Stimulated activated CD8-positive, alpha-beta memory T cell treated with anti-CD3 and anti-CD28 coated beads, Interleukin-4, amount 100 ng/mL, for 4 hours (primary cell): ENCODE measurements around the gene SGMS1.
"Not testable (repeated sequence)": the region's sequence is repeated elsewhere in the genome, so short reads cannot be mapped to it uniquely, and the experiment has no call there.

Experiments used
- DNase-seq, 2 donors: peaks; one replicate each; pipeline ENCODE4 v3.0.0-alpha.2; 2020; ENCODE audit warnings: low read depth in 2 of 2, low spot score in 1 of 2

The SGMS1 gene

DNA sequence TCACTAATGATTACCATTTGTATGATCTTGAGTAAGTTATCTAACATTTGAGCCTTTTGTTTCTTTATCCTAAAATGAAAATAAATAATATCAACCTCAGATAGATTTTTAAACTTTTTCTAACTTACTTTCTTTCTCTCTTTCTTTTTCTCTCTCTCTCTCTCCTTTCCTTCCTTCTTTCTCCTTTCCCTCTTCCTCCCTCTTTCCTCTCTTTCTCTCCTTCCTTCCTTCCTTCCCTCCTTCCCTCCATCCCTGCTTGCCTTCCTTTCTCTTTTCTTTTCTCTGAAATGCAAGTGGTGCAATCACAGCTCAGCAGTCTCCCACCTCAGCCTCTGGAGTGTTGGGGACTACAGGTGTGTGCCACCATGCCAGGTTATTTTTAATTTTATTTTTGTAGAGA, 239.5 kb downstream of the SGMS1 start:
- no peak for DNase-seq

DNA sequence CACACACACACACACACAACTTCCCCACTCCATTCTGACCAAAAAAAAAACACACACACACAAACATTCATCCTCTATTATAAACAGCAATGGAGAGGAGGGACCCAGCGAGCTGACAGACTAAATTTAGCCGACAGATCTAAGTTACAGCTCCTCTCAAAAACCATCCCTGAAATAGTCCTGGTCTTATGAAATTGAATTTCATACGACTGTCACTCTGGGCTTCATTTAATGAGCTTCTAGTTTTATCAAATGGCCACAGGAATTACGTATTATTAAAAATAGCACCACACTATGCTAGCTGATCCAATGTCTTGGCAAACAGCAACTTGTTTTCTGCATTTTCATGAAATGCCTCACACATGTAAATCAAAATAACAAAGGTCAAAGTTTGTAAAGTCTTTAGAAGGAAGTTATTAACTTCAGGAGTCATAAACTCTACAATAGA, 241.2 kb downstream of the SGMS1 start:
- no peak for DNase-seq

DNA sequence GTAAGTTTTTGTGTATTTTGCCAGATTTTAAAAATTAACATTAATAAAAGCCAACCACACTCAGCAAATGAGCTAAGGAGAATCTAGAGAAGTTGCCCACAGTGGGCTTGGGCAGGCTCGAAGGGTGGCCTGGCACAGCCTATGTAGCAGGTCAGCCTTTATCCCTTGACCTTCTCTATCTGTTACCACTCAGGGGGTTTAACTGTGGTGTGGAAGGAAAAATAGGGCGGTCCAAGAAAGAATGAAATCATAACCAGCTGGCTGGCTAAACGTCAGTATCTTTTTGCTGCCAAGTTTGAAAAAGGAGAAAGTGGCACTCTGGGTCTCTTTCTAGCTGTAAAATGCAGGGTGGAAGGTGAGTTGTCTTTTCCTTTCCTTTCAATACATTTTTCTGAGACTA, 242.1 kb downstream of the SGMS1 start:
- no peak for DNase-seq

DNA sequence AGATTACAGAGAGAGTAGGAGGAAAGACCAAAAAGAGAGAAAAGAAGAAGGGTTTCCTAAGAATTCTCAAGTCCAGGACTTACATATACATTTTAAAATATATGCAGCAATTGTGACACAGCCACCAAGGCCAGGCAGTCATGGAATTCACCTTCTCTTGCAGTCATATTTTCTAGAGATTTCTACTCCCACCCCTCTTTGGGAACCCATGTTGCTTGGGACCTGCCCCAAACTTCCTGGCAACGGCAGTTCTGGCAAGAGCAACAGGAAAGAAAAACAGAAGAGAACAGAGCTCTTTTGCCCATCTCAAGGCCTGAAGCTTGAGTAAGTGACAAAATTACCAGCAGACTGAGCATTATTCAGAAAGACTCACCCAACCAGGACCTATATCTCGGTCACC, 244.1 kb downstream of the SGMS1 start:
- no peak for DNase-seq

DNA sequence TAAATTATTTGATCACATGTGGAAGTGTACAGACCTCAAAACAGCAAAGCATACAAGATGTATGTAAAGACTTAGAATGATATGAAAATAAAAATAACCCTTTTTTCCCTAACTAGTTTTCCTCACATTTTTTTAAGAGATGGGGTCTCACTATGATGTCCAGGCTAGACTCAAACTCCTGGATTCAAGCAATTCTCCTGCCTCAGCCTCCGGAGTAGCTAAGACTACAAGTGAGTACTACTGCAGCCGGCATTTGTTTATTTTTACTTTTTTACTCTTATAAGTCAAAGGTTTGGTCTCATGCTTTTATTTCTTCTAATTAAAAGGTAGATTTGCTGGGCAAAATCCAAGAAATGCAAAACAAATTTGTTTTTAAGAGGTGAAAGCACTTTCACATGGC, 248.0 kb downstream of the SGMS1 start:
- DNase-seq: no peak

DNA sequence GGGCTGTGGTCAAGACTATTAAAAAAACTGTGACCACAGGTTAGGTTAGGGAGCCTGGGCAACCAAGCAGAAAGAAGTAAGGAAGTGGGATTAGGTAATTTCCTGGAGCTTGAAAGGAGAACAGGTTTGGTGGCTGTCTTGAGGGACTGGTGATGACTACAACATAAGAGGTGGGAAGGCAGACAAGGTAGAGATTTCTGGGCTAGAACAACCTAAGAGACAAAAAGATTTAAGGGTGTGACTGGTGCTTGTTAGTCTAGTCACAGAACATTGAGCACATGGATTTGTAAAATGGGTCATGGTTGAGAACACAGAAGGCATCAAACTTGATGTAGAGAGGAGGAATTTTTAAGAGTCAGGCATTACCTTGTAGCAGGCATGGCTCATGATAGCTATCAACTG, 248.7 kb downstream of the SGMS1 start:
- DNase-seq: no peak

DNA sequence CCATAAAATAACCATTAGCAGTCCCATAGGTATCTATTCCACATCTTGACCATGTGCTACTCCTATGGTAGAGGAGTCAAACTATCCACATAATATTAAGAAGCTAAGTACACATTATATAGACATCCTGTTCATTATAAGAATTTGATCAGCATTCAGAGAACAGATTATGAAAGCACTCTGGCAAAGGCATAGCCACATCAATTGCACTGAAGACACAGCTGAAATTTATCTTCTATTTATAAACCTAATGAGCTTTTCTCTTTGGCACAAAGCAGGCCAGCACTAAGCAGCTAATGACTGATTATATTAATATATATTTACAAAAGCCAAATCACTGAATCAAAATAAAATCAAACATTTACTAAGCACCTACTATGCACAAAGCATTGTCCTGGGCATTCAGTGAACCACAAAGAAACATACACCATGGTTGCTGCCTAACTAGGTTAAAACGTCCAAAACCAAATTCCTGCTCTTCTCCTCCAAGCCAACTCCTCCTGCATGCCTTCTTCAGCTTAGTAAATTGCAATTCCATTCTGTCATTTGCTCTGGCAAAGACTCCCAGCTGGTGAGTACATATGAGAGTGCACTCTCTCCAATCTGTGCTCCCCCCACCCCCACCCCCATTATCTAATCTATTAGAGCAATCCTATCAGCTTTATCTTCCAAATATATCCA, 249.8 kb downstream of the SGMS1 start:
- no peak for DNase-seq

DNA sequence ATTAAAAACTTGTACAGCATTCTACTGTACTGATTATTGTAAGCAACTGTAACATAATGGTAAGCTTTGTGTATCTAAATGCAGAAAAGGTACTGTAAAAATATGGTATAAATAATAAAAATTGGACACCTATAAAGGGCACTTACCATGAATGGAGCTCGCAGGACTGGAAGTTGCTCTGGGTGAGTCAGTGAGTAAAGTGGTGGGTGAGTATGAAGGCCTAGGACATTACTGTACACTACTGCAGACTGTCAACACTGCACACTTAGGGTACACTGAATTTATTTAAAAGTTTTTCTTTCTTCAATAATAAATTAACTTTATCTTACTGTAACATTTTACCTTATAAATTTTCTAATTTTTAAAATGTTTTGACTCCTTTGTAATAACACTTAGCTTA, 253.8 kb downstream of the SGMS1 start:
- no peak for DNase-seq

DNA sequence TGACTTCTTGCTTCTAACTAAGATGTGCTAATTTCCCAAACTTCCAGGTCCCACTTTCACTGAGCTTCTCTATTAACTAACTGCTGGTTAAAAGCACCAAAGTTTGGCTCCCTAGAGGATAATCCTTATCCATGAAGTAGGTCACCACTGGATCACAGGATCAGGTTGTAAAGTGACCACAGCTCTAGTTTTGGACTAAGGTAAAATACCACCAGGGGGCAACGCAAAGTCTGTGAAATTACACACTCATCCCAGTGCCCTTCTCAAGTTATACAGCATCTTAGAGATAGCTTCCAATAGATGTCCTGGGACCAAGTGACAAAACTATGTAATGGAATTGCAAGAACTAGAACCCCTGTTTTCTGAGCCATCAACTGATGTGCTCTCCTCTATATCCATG, 256.0 kb downstream of the SGMS1 start:
- no peak for DNase-seq

DNA sequence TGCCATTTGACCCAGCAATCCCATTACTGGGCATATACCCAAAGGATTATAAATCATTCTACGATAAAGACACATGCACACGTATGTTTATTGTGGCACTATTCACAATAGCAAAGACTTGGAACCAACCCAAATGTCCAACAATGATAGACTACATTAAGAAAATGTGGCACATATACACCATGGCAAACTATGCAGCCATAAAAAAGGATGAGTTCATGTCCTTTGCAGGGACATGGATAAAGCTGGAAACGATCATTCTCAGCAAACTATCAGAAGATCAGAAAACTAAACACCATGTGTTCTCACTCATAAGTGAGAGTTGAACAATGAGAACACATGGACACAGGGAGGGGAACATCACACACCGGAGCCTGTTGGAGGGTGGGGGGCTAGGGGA, 257.3 kb downstream of the SGMS1 start:
- not testable (repeated sequence) for DNase-seq

DNA sequence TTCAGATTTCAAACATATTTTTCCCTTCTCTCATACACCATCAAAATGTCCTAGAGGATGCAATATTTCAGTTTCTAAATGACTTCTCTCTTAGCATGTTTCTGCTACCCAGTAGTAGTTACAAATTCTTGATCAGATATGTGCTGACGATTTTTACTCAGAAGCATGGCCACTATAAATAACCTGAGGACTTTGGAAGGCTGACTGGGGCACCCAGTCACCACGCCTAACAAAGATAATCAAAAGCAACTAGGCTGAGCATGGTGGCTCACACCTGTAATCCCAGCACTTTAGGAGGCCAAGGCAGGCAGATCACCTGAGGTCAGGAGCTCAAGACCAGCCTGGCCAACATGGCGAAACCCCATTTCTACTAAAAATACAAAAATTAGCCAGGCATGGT, 259.0 kb downstream of the SGMS1 start:
- DNase-seq: not testable (repeated sequence)

DNA sequence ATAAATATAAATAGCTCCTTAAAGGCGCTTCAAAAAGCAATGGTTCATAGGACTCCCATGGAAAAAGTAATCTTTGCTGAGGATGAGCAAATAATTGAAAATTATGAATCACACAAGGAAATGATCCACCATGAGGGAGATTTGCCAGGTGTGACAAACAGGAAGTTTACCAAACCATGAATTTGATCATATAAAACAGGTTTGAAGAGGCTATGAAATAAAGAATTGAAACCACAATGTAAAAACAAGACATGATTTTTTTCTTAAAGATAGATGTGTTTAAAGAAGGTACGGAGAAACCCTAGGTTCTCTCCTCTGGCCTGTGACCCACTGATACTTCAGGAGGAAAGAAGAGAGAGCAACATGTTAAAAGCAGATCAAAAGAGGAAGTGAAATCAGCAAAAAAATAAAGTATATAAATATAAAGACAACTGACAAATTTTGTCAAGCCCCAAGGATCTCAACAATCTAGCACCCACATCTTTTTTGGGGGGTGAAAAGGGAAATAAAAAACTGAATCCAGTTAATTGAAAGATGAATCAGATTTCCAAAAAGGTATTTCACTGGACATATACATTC, 261.1 kb downstream of the SGMS1 start:
- DNase-seq: no peak

DNA sequence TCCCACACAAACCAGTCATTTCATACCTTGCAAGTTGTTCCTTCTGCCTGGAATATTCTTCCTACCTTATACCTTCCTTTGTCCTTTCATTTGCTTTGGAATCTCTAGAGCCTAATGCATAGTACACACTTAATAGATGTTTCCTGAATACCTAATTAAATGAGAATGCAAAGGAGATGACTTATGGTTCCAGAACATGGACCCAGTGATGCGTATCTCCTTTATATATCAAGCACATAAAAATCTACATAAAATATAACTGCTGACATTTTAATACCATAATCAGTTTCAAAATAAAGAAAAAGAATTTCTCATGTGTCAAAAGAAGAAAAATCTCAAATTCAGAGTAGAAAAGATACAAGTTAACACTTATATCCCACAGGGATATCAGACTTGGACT, 261.8 kb downstream of the SGMS1 start:
- no peak for DNase-seq

DNA sequence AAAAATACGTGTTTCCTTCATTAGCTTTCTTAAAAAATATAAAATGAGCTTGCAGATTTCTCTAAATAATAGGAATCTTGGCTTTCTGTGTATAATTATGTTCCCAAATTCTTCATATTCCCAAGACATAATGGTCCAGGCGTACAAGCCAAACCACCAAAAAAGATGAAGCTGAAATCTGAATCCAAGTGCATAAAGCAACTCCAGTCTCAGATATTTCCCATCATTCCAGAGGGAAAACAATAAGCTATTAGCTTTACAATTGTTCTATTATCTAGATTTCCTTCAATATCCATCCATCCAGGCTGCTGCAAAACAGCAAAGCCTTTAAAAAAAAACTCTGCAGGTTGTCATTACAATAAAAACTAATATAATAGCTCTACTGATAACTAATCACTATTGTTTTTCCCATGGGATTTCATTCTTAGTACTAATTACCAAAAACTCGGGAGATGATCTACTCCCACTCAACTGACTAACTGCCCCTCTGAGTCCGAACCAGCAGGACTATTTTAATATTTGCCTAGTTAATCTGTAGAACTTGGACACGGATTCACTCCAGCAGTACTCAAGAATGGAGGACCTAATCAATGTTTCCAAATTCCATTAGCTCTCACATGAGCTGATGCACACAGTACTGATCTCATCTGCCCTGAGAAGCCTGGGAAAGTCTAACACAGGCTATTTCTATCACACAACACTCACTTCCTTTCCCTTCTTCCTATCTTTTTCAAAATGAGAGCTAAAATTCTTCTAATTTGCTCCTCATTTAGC, 263.5 kb downstream of the SGMS1 start:
- no peak for DNase-seq

DNA sequence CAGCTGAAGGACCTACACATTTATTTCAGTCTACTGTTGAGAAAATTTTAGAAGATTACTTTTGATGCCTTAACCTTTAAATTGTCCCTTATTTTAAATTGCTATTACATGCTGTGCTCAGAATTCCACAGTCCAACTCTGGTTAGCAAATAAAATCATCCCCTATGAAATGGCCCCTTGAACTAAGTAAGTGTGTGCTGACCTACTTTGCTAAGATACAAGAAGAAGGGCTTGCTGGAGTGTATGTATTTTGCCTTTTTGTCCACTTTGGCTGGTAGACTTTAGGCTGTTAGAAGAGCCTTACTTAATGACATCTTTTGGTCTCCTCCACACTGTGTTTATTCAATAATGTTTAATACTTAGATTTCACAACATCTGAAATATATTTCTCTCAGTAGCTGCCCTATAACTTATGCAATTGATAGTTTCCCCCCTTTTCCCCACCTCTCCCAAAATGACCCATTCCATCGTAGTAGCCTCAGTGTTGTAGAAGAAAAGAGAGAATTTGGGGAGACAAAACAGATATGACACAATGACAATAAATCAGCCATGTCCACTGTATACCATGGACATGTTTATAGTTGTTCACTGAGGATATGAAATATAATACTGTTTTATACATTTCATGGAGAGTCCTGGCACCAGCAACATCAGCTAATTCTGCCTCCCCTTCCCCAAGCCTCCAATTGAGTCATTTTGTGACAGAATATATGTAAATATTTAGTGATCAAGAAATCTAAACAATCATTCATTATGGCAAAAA, 264.6 kb downstream of the SGMS1 start:
- no peak for DNase-seq

DNA sequence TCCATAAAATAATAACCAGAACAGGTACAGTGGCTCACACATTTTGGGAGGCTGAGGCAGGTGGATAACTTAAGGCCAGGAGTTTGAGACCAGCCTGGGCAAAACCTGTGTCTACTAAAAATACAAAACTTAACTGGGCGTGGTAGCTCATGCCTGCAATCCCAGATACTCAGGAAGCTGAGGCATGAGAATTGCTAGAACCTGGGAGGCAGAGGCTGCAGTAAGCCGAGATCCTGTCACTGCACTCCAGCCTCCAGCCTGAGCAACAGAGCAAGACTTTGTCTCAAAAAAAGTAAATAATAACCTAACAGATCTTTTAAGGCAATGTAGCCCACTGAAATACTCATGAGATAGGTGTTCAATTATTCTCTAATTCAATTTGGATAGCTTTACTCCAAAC, 265.3 kb downstream of the SGMS1 start:
- no peak for DNase-seq

DNA sequence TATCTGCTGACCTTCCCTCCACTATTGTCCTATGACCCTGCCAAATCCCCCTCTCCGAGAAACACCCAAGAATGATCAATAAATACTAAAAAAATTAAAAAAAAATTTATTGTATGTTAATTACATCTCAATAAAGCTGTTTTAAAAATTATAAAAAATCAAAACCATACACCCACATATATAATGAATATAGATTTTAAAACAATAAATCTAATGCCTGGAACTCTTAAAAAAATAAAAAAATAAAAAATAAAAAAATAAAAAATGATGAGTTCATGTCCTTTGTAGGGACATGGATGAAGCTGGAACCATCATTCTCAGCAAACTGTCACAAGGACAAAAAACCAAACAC, 267.3 kb downstream of the SGMS1 start:
- DNase-seq: not testable (repeated sequence)

DNA sequence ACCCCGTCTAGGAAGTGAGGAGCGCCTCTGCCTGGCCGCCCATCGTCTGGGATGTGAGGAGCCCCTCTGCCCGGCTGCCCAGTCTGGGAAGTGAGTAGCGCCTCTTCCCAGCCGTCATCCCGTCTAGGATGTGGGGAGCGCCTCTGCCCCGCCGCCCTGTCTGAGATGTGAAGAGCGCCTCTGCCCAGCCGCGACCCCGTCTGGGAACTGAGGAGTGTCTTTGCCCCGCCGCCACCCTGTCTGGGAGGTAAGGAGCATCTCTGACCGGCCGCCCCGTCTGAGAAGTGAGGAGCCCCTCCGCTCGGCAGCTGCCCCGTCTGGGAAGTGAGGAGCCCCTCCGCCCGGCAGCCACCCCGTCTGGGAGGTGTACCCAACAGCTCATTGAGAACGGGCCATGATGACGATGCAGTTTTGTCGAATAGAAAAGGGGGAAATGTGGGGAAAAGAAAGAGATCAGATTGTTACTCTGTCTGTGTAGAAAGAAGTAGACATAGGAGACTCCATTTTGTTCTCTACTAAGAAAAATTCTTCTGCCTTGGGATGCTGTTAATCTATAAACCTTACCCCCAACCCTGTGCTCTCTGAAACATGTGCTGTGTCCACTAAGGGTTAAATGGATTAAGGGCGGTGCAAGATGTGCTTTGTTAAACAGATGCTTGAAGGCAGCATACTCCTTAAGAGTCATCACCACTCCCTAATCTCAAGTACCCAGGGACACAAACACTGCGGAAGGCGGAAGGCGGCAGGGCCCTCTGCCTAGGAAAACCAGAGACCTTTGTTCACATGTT, 267.9 kb downstream of the SGMS1 start:
- not testable (repeated sequence) for DNase-seq

DNA sequence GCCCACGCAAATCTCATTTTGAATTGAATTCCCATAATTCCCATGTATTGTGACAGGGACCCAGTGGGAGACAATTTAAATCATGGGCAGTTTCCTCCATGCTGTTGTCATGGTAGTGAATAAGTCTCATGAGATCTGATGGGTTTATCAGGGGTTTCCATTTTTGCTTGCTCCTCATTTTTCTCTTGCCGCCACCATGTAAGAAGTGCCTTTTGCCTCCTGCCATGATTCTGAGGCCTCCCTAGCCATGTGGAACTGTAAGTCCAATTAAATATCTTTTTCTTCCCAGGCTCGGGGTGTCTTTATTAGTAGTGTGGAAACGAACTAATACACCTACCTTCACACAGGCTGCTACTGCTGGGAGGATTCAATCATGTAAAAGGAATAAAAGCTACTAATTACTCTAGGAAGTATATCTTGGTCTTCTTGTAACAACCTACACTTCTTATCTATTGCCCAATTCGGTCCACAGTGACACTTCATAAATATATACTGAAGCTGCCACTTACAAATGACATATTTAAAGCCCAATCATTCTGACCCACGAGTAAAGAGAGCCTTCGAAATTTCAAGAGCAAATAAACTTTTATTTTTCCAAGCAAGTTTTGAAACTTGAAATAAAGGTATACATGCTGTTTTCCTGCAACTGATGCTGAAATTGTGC, 272.1 kb downstream of the SGMS1 start:
- no peak for DNase-seq

DNA sequence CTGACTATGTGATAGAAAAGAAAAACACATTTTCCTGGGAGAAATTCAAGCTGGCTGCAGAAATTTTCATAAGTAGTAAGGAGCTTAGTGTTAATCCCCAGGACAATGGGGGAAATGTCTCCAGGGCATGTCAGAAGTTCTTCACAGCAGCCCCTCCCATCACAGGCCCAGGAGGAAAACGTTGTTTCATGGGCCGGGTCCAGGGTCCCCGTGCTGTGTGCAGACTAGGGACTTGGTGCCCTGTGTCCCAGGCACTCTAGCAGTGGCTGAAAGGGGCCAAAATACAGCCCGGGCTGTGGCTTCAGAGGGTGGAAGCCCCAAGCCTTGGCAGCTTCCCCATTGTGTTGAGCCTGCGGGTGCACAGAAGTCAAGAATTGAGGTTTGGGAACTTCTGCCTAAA, 273.4 kb downstream of the SGMS1 start:
- no peak for DNase-seq
